ENCODE measurements around the gene SUSD6.

Gene SUSD6

DNA sequence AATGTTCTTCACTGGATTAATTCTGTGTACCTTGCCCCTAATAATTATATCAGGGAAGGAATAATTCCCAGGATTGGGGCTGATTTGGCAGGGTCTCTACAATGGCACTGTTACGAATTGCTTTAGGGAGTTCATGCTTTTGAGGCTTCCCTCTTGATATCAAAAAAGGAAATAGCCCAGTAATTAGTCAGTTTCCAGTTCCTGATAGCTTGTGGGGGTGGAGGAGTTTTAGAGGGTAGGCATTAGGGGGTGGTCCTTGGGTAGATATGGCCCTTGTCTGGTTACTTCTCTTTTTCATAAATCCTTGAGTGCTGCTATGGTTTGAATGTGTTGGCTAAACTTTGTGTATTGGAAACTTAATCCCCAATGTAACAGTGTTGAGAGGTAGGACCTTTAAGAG, 149.4 kb downstream of the SUSD6 start:
- no peak for DNase-seq (ENCODE audit: low spot score)

DNA sequence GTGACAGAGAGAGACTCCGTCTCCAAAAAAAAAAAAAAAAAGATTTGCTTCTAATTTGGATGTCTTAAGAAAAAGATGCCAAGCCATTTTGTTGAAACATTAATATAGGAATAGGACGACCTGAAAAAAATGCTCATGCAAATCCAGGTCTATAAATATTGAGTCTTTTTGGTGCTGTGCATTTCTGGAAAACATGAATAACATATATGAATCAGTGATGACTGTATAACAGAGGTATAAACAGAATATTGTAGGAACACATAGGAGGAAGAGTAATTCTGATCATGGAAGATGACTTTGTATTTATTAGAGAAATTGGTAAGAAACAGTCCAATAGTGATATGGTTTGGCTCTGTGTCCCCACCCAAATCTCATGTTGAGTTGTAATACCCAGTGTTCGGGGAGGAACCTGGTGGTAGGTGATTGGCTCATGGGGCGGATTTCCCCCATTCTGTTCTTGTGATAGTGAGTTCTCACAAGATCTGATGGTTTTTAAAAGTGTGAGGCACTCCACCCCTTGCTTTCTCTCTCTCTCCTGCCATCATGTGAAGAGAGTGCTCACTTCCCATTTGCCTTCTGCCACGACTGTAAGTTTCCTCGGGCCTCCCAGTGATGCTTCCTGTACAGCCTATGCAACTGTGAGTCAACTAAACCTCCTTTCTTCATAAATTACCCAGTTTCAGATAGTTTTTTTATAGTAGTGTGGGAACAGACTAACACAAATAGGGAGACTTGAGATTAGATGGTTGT, 152.5 kb downstream of the SUSD6 start:
- no peak for DNase-seq (ENCODE audit: low spot score)

Data from GM03348 (cell line).